Type B pancreatic cell (in vitro differentiated cells): ENCODE results near the gene STK40. TPM values are rescaled to one million over a fixed set of nuclear protein-coding genes. Genes with fewer than 3 reads are reported as not detected.

Experiments used
- DNase-seq: peaks from one replicate; pipeline ENCODE4 v3.0.0; 2021; ENCODE audit warnings: mixed read lengths; ENCODE audit not compliant: unreplicated experiment; ENCODE audit errors: extremely low spot score
- H3K27ac Mint-ChIP-seq: 2 replicates; pipeline ENCODE4 v1.8.0; 2021; ENCODE audit warnings: mild to moderate bottlenecking, mixed read lengths
- H3K27me3 Mint-ChIP-seq: 2 replicates; pipeline ENCODE4 v1.8.0; 2021; ENCODE audit warnings: mixed read lengths
- H3K36me3 Mint-ChIP-seq: 2 replicates; pipeline ENCODE4 v1.8.0; 2021; ENCODE audit warnings: mixed read lengths
- H3K4me1 Mint-ChIP-seq: one replicate; pipeline ENCODE4 v1.8.0; 2021; ENCODE audit warnings: mixed read lengths; ENCODE audit not compliant: unreplicated experiment
- H3K4me3 Mint-ChIP-seq: 2 replicates; pipeline ENCODE4 v1.8.0; 2021; ENCODE audit warnings: mild to moderate bottlenecking, mixed read lengths
- H3K9me3 Mint-ChIP-seq: 2 replicates; pipeline ENCODE4 v1.8.0; 2021; ENCODE audit warnings: mixed read lengths
- total RNA-seq: library from RNA; stranded (reverse); gene quantifications from 2 replicates; pipeline ENCODE4 v1.2.1, GENCODE V29; 2021; ENCODE audit warnings: low replicate concordance
- TF ChIP-seq, protein P1 (sequence below): fragments of 200-600 bp; sonication (generic); conservative IDR thresholded peaks from 2 replicates; pipeline ENCODE4 v1.5.0; 2021; ENCODE audit warnings: antibody characterized with exemption, mild to moderate bottlenecking

The STK40 gene
- total RNA-seq, 1 donor from 2014 or later, result 58.5 TPM

GRCh38 chr1:36359911-36360550, 25.7 kb downstream of the STK40 start:
- Mint-ChIP-seq H3K9me3 (no peaks in the 10 kb centered on the region), H3K4me3 (no peak overlapping the region), H3K36me3 (peaks cover 18% of the 10 kb centered on the region), H3K27ac (peak overlapping the region; percentile 70), H3K4me1 (no peaks in the 10 kb centered on the region), H3K27me3 (no peaks in the 10 kb centered on the region)
- DNase-seq, result no peak
- TF ChIP-seq, protein P1, sequence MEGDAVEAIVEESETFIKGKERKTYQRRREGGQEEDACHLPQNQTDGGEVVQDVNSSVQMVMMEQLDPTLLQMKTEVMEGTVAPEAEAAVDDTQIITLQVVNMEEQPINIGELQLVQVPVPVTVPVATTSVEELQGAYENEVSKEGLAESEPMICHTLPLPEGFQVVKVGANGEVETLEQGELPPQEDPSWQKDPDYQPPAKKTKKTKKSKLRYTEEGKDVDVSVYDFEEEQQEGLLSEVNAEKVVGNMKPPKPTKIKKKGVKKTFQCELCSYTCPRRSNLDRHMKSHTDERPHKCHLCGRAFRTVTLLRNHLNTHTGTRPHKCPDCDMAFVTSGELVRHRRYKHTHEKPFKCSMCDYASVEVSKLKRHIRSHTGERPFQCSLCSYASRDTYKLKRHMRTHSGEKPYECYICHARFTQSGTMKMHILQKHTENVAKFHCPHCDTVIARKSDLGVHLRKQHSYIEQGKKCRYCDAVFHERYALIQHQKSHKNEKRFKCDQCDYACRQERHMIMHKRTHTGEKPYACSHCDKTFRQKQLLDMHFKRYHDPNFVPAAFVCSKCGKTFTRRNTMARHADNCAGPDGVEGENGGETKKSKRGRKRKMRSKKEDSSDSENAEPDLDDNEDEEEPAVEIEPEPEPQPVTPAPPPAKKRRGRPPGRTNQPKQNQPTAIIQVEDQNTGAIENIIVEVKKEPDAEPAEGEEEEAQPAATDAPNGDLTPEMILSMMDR, result no peak

DNA sequence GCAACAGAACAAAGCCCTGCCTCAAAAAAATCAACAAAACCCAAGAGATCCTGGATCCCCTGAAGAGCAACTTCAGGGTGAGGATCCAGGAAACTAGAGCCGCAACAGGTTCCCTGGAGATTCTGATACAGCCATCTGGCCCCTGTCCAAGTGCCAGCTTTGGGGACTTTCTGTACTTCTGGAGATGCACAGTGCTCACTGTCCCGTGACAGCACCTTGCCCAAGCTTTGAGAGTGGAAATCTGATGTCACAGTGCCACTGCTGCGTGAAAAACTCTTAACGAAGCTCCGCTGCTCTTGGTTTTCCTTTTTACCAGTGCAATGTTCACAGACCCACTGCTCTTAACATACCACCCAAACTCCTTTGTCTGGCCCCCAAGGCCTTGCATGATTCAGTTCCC, 26.3 kb downstream of the STK40 start:
- Mint-ChIP-seq H3K27me3 (no peaks in the 10 kb centered on the region), H3K4me3 (no peak overlapping the region), H3K27ac (peak overlapping the region; percentile 70), H3K9me3 (no peaks in the 10 kb centered on the region), H3K36me3 (peaks cover 20% of the 10 kb centered on the region), H3K4me1 (no peaks in the 10 kb centered on the region)
- DNase-seq, result no peak
- TF ChIP-seq, protein P1, result no peak

GRCh38 chr1:36358514-36359084, 27.1 kb downstream of the STK40 start:
- TF ChIP-seq, protein P1, result no peak
- peaks cover 23% of the 10 kb centered on the region for H3K36me3 Mint-ChIP-seq
- H3K27me3 Mint-ChIP-seq, result no peaks in the 10 kb centered on the region
- no peaks in the 10 kb centered on the region for H3K9me3 Mint-ChIP-seq
- no peaks in the 10 kb centered on the region for H3K4me1 Mint-ChIP-seq
- no peak overlapping the region for H3K27ac Mint-ChIP-seq
- no peak for DNase-seq
- H3K4me3 Mint-ChIP-seq, result no peak overlapping the region

DNA sequence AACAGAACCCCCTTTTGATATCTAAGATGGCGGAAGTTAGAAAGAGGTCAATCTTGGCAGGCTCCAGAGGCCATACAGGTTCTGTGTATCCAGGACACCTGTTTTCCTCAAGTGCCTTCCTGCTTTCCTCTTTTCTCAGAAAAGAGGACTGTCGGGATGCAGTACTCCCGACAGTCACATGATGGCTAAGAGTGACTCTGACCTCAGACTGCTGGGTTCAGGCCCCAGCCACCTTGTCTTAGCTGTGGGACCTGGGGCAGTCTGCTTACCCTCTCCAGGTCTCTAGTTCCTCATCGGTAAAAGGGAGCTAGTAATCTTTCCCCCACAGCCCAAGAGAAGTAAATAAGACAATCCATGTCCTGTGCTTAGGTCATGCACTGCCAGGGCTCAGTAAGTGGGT, 29.9 kb downstream of the STK40 start:
- DNase-seq, result no peak
- peaks cover 30% of the 10 kb centered on the region for H3K36me3 Mint-ChIP-seq
- no peaks in the 10 kb centered on the region for H3K9me3 Mint-ChIP-seq
- H3K4me1 Mint-ChIP-seq, result peaks cover 16% of the 10 kb centered on the region
- H3K27me3 Mint-ChIP-seq, result no peaks in the 10 kb centered on the region
- H3K4me3 Mint-ChIP-seq, result no peak overlapping the region
- TF ChIP-seq, protein P1, result no peak
- H3K27ac Mint-ChIP-seq, result no peak overlapping the region

DNA sequence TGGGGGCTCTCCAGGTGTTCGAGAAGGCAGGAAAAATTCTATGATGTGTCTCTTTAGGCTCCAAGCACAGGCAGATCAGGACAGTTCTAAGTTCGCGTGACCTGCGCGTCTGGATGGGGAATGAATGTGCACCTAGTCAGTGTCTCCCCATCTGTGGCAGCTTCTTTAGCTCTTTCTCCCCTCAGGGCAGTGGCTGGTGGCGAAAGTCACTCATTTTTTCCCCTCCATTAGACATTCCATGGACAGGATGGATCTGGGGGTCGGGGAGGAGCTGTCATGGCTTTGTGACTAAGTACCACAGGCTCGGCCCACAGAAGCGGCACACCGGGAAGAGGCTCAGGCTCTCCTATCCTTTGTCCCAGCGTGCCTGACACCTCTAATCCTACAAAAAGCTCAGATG, 31.2 kb downstream of the STK40 start:
- no peaks in the 10 kb centered on the region for H3K27me3 Mint-ChIP-seq
- peaks cover 24% of the 10 kb centered on the region for H3K36me3 Mint-ChIP-seq
- no peak overlapping the region for H3K4me3 Mint-ChIP-seq
- no peaks in the 10 kb centered on the region for H3K9me3 Mint-ChIP-seq
- DNase-seq, result no peak
- H3K4me1 Mint-ChIP-seq, result peaks cover 16% of the 10 kb centered on the region
- H3K27ac Mint-ChIP-seq, result no peak overlapping the region
- TF ChIP-seq, protein P1, result no peak
